Brain microvascular endothelial cell (primary cell): ENCODE results near the gene MARCHF5.
"Not testable (repeated sequence)": the region's sequence is repeated elsewhere in the genome, so short reads cannot be mapped to it uniquely, and the experiment has no call there.

Experiments
- DNase-seq: peaks from one replicate; pipeline ENCODE4 v3.0.0-alpha.2; 2020
- H3K27ac ChIP-seq: fragments of 250-450 bp; sonication (Bioruptor Pico); 2 replicates; pipeline ENCODE4 v1.5.1; 2020; ENCODE audit warnings: mild to moderate bottlenecking, moderate library complexity
- H3K27me3 ChIP-seq: fragments of 250-450 bp; sonication (Bioruptor Pico); replicated peaks from 2 replicates; pipeline ENCODE4 v1.5.1; 2020; ENCODE audit warnings: mild to moderate bottlenecking
- H3K36me3 ChIP-seq: fragments of 250-450 bp; sonication (Bioruptor Pico); replicated peaks from 2 replicates; pipeline ENCODE4 v1.5.1; 2020; ENCODE audit warnings: mild to moderate bottlenecking
- H3K4me3 ChIP-seq: 2 replicates; pipeline ENCODE4 v1.5.1; 2011; ENCODE audit warnings: low read depth, mild to moderate bottlenecking, control low read depth, low read length, moderate library complexity
- CTCF ChIP-seq: IDR thresholded peaks from 2 replicates; pipeline ENCODE4 v1.5.1; 2011; ENCODE audit warnings: low read depth, mild to moderate bottlenecking, moderate library complexity, low read length, control low read depth, inconsistent platforms; ENCODE audit errors: missing control alignments
- in situ Hi-C: cut with HindIII; loops from 2 replicates; pipeline ENCODE4 v1.10.0; 2017; ENCODE audit warnings: low sequenced_read_pairs, low pct_ligation_motif_present

MARCHF5 gene

GRCh38 chr10:92384741-92385140 lies 93.8 kb downstream of the MARCHF5 start:
- no peak for DNase-seq
- no peaks in the 10 kb centered on the region for H3K36me3 ChIP-seq
- H3K27me3 ChIP-seq: peaks cover 2% of the 10 kb centered on the region
- TF ChIP-seq CTCF: no peak
- no peak overlapping the region for H3K27ac ChIP-seq
- in situ Hi-C loops: no loop called here
- no peak overlapping the region for H3K4me3 ChIP-seq

- H3K36me3 ChIP-seq: no peaks in the 10 kb centered on the region
- in situ Hi-C loops: no loop called here
- no peak for DNase-seq
- no peaks in the 10 kb centered on the region for H3K27me3 ChIP-seq
- TF ChIP-seq CTCF: no peak
- no peak overlapping the region for H3K27ac ChIP-seq
- no peak overlapping the region for H3K4me3 ChIP-seq
Observed at GRCh38 chr10:92385831-92386230, 94.9 kb downstream of the MARCHF5 start.

GRCh38 chr10:92387289-92387940 lies 96.4 kb downstream of the MARCHF5 start:
- H3K27ac ChIP-seq: no peak overlapping the region
- in situ Hi-C loops: no loop called here
- no peak overlapping the region for H3K4me3 ChIP-seq
- no peaks in the 10 kb centered on the region for H3K36me3 ChIP-seq
- peak; percentile 63 for DNase-seq
- no peaks in the 10 kb centered on the region for H3K27me3 ChIP-seq
- TF ChIP-seq CTCF: no peak

- H3K4me3 ChIP-seq, in situ Hi-C loops, H3K27me3 ChIP-seq, H3K27ac ChIP-seq, H3K36me3 ChIP-seq, DNase-seq: not testable (repeated sequence)
Observed at GRCh38 chr10:92393173-92393572, 102.2 kb downstream of the MARCHF5 start.

GRCh38 chr10:92395271-92395670 lies 104.3 kb downstream of the MARCHF5 start:
- in situ Hi-C loops: no loop called here
- Histone ChIP-seq H3K27me3 (no peaks in the 10 kb centered on the region), H3K27ac (no peak overlapping the region), H3K36me3 (no peaks in the 10 kb centered on the region), H3K4me3 (no peak overlapping the region)
- no peak for DNase-seq
- TF ChIP-seq CTCF: no peak

GRCh38 chr10:92402234-92402633 lies 111.3 kb downstream of the MARCHF5 start:
- H3K4me3 ChIP-seq, DNase-seq: not testable (repeated sequence)

More at GRCh38 chr10:92402234-92402633, 111.3 kb downstream of the MARCHF5 start:
- in situ Hi-C loops: loop anchor here (25.0 kb wide), 1 partner anchor 315 kb away; no protein-coding TSS in a partner anchor
- not testable (repeated sequence) for H3K27ac ChIP-seq, H3K27me3 ChIP-seq, H3K36me3 ChIP-seq
